ENCODE measurements around the gene PSMC3.

Gene PSMC3

GRCh38 chr11:47413351-47413750 is 12.9 kb downstream of the PSMC3 start:
- no peak for TF ChIP-seq ZFX (IDR thresholded peaks at IDR 0.05)
- no peak for TF ChIP-seq CTCF (conservative IDR thresholded peaks at IDR 0.05)
- no peak overlapping the region for H3K27ac ChIP-seq

GRCh38 chr11:47411884-47412746 is 14.1 kb downstream of the PSMC3 start:
- no peak overlapping the region for H3K27ac ChIP-seq
- TF ChIP-seq ZFX (IDR thresholded peaks at IDR 0.05) (no peak), CTCF (conservative IDR thresholded peaks at IDR 0.05) (peak; percentile 84)

GRCh38 chr11:47410370-47411264 is 15.6 kb downstream of the PSMC3 start:
- TF ChIP-seq ZFX (IDR thresholded peaks at IDR 0.05) = no peak
- no peak for TF ChIP-seq CTCF (conservative IDR thresholded peaks at IDR 0.05)
- no peak overlapping the region for H3K27ac ChIP-seq

GRCh38 chr11:47409440-47410369 is 16.5 kb downstream of the PSMC3 start:
- TF ChIP-seq CTCF (conservative IDR thresholded peaks at IDR 0.05) = no peak
- TF ChIP-seq ZFX (IDR thresholded peaks at IDR 0.05) = no peak
- no peak overlapping the region for H3K27ac ChIP-seq

GRCh38 chr11:47408598-47409439 is 17.4 kb downstream of the PSMC3 start:
- peak overlapping the region; percentile 89 for H3K27ac ChIP-seq
- no peak for TF ChIP-seq CTCF (conservative IDR thresholded peaks at IDR 0.05)
- TF ChIP-seq ZFX (IDR thresholded peaks at IDR 0.05) = no peak

Data from C4-2B (cell line).